Brain microvascular endothelial cell (primary cell): ENCODE measurements around the gene TGM1.

Source experiments
- DNase-seq: peaks from one replicate; pipeline ENCODE4 v3.0.0-alpha.2; 2020
- H3K27ac ChIP-seq: fragments of 250-450 bp; sonication (Bioruptor Pico); 2 replicates; pipeline ENCODE4 v1.5.1; 2020; ENCODE audit warnings: mild to moderate bottlenecking, moderate library complexity
- H3K27me3 ChIP-seq: fragments of 250-450 bp; sonication (Bioruptor Pico); replicated peaks from 2 replicates; pipeline ENCODE4 v1.5.1; 2020; ENCODE audit warnings: mild to moderate bottlenecking
- H3K36me3 ChIP-seq: fragments of 250-450 bp; sonication (Bioruptor Pico); replicated peaks from 2 replicates; pipeline ENCODE4 v1.5.1; 2020; ENCODE audit warnings: mild to moderate bottlenecking
- H3K4me3 ChIP-seq: 2 replicates; pipeline ENCODE4 v1.5.1; 2011; ENCODE audit warnings: low read depth, mild to moderate bottlenecking, control low read depth, low read length, moderate library complexity
- CTCF ChIP-seq: IDR thresholded peaks from 2 replicates; pipeline ENCODE4 v1.5.1; 2011; ENCODE audit warnings: low read depth, mild to moderate bottlenecking, moderate library complexity, low read length, control low read depth, inconsistent platforms; ENCODE audit errors: missing control alignments
- in situ Hi-C: cut with HindIII; loops from 2 replicates; pipeline ENCODE4 v1.10.0; 2017; ENCODE audit warnings: low sequenced_read_pairs, low pct_ligation_motif_present

The TGM1 gene

GRCh38 chr14:24270537-24271133 is 7.7 kb upstream of the TGM1 start:
- Histone ChIP-seq H3K27me3 (no peaks in the 10 kb centered on the region), H3K27ac (peak overlapping the region; percentile 95), H3K4me3 (peak overlapping the region; percentile 93), H3K36me3 (peaks cover 10% of the 10 kb centered on the region)
- in situ Hi-C loops = no loop called here
- no peak for DNase-seq
- TF ChIP-seq CTCF = no peak

- in situ Hi-C loops = no loop called here
- Histone ChIP-seq H3K36me3 (peaks cover 12% of the 10 kb centered on the region), H3K27ac (no peak overlapping the region), H3K4me3 (no peak overlapping the region), H3K27me3 (no peaks in the 10 kb centered on the region)
- no peak for DNase-seq
- no peak for TF ChIP-seq CTCF
These were observed 7.0 kb upstream of the TGM1 start for GRCh38 chr14:24269910-24270536.

- DNase-seq = no peak
- TF ChIP-seq CTCF = no peak
- no peak overlapping the region for H3K4me3 ChIP-seq
- H3K27ac ChIP-seq = no peak overlapping the region
- H3K27me3 ChIP-seq = no peaks in the 10 kb centered on the region
- in situ Hi-C loops = no loop called here
- H3K36me3 ChIP-seq = peaks cover 12% of the 10 kb centered on the region
These were observed 6.4 kb upstream of the TGM1 start for GRCh38 chr14:24269368-24269767.

GRCh38 chr14:24268225-24268624 is 5.2 kb upstream of the TGM1 start:
- Histone ChIP-seq H3K27me3 (no peaks in the 10 kb centered on the region), H3K4me3 (no peak overlapping the region), H3K27ac (no peak overlapping the region), H3K36me3 (peaks cover 12% of the 10 kb centered on the region)
- TF ChIP-seq CTCF = no peak
- in situ Hi-C loops = no loop called here
- DNase-seq = no peak

GRCh38 chr14:24267516-24267915 is 4.5 kb upstream of the TGM1 start:
- H3K4me3 ChIP-seq = no peak overlapping the region
- no peaks in the 10 kb centered on the region for H3K27me3 ChIP-seq
- H3K27ac ChIP-seq = no peak overlapping the region
- peaks cover 12% of the 10 kb centered on the region for H3K36me3 ChIP-seq
- TF ChIP-seq CTCF = no peak
- no peak for DNase-seq
- in situ Hi-C loops = no loop called here
